Hepatocyte (in vitro differentiated cells): ENCODE data around the gene RAB4B.

Experiments used
- CTCF ChIP-seq: fragments of 200-600 bp; sonication (generic); IDR thresholded peaks from 2 replicates; pipeline ENCODE4 v1.5.1; 2016; ENCODE audit warnings: antibody characterized with exemption, mild to moderate bottlenecking; ENCODE audit not compliant: poor library complexity
- EZH2 ChIP-seq: fragments of 200-600 bp; sonication (generic); IDR thresholded peaks from 2 replicates; pipeline ENCODE4 v1.6.1; 2016; ENCODE audit warnings: antibody characterized with exemption, mild to moderate bottlenecking, borderline replicate concordance
- EZH2phosphoT487 ChIP-seq: fragments of 200-600 bp; sonication (generic); IDR thresholded peaks from one replicate; pipeline ENCODE4 v1.6.1; 2018; ENCODE audit warnings: antibody characterized with exemption, mild to moderate bottlenecking, low read depth, moderate library complexity; ENCODE audit not compliant: unreplicated experiment, severe bottlenecking

GRCh38 chr19:40762754-40763470 is 15.1 kb upstream of the RAB4B start:
- TF ChIP-seq CTCF (no peak), EZH2 (no peak), EZH2phosphoT487 (no peak)
